Measurements from ENCODE around the gene NEURL1B.
A peak's percentile ranks its signal among the peaks of the same experiment; 100 is the strongest.
"Not testable (repeated sequence)": the region's sequence is repeated elsewhere in the genome, so short reads cannot be mapped to it uniquely, and the experiment has no call there.

Gene NEURL1B

DNA sequence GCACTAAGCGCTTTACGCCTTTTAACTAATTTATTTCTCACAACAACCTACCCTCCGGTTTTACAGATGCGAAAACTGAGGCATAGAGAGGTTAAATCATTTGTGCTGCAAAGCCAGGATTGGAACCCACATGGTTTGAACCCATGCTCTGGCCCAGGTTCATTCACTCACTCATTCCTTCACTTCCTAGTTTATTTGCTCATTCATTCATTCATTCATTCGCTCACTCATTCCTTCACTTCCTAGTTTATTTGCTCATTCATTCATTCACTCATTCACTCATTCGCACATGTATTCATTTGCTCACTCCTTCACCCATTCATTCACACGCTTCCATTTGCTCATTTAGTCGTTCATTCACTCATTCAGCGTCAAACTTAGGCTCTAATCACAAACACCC, 29.4 kb downstream of the NEURL1B start:
- Histone ChIP-seq H3K4me3 (ENCODE audit: low read depth, low read length) (no peak overlapping the region), H3K79me2 (no peaks in the 10 kb centered on the region), H3K9ac (no peak overlapping the region), H3K4me1 (no peaks in the 10 kb centered on the region), H3K4me2 (ENCODE audit: low read length) (no peak overlapping the region), H3K27ac (peak overlapping the region; percentile 19), H3K9me3 (ENCODE audit: control insufficient read depth, low read length) (no peaks in the 10 kb centered on the region), H3K36me3 (ENCODE audit: control insufficient read depth, insufficient read depth, low read length) (no peaks in the 10 kb centered on the region), H2AFZ (no peak overlapping the region), H3K27me3 (ENCODE audit: control insufficient read depth, insufficient read depth, low read length) (no peaks in the 10 kb centered on the region)
- TF ChIP-seq, protein P1, sequence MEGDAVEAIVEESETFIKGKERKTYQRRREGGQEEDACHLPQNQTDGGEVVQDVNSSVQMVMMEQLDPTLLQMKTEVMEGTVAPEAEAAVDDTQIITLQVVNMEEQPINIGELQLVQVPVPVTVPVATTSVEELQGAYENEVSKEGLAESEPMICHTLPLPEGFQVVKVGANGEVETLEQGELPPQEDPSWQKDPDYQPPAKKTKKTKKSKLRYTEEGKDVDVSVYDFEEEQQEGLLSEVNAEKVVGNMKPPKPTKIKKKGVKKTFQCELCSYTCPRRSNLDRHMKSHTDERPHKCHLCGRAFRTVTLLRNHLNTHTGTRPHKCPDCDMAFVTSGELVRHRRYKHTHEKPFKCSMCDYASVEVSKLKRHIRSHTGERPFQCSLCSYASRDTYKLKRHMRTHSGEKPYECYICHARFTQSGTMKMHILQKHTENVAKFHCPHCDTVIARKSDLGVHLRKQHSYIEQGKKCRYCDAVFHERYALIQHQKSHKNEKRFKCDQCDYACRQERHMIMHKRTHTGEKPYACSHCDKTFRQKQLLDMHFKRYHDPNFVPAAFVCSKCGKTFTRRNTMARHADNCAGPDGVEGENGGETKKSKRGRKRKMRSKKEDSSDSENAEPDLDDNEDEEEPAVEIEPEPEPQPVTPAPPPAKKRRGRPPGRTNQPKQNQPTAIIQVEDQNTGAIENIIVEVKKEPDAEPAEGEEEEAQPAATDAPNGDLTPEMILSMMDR (IDR thresholded peaks at IDR 0.05), result no peak

DNA sequence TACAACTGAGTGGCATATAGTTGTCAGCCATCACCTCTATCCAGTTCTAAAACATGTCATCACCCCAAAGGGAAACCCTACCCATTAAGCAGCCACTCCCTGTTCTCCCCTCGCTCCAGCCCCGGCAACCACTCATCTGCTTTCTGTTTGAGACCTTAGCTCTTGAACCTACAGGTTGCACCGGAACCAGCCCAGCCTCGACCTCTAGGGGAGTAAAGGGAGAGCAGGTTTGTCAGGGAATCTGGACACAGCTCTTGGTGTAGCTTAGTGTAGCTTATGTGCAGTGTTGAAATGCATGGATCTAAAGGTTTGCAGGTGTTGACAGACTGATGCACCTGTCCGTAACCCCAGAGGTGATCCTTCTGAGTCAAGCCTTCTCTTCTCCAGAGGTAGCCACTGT, 30.0 kb downstream of the NEURL1B start:
- Histone ChIP-seq H3K4me3 (ENCODE audit: low read depth, low read length) (no peak overlapping the region), H3K27me3 (ENCODE audit: control insufficient read depth, insufficient read depth, low read length) (no peaks in the 10 kb centered on the region), H3K4me2 (ENCODE audit: low read length) (no peak overlapping the region), H3K27ac (no peak overlapping the region), H3K4me1 (no peaks in the 10 kb centered on the region), H2AFZ (no peak overlapping the region), H3K9me3 (ENCODE audit: control insufficient read depth, low read length) (no peaks in the 10 kb centered on the region), H3K9ac (no peak overlapping the region), H3K36me3 (ENCODE audit: control insufficient read depth, insufficient read depth, low read length) (no peaks in the 10 kb centered on the region), H3K79me2 (no peaks in the 10 kb centered on the region)
- TF ChIP-seq, protein P1 (IDR thresholded peaks at IDR 0.05), result no peak

DNA sequence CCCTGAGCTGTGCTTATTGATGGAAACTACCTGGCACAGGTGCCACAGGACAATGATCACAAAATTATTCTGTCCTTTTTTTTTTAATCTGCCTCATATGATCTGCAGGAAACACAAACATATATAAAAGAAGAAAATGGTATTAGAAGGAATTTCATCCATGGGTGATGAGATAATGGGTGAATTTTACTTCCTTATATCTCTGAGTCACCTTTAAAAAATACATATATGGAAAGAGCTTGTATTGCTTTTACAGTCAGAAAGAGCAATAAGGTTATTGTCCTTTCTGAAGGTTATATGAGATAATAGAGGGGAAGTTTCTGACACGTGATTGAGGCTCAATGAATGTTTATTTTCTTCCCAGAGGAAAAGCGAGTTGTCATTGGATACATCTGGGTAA, 31.6 kb downstream of the NEURL1B start:
- H3K79me2 ChIP-seq, result no peaks in the 10 kb centered on the region
- H3K27ac ChIP-seq, result no peak overlapping the region
- H3K4me2 ChIP-seq (ENCODE audit: low read length), result no peak overlapping the region
- no peaks in the 10 kb centered on the region for H3K36me3 ChIP-seq (ENCODE audit: control insufficient read depth, insufficient read depth, low read length)
- no peak overlapping the region for H3K9ac ChIP-seq
- H3K9me3 ChIP-seq (ENCODE audit: control insufficient read depth, low read length), result no peaks in the 10 kb centered on the region
- H3K4me3 ChIP-seq (ENCODE audit: low read depth, low read length), result no peak overlapping the region
- peaks cover 4% of the 10 kb centered on the region for H3K4me1 ChIP-seq
- no peak overlapping the region for H2AFZ ChIP-seq
- H3K27me3 ChIP-seq (ENCODE audit: control insufficient read depth, insufficient read depth, low read length), result no peaks in the 10 kb centered on the region
- TF ChIP-seq, protein P1 (IDR thresholded peaks at IDR 0.05), result no peak

DNA sequence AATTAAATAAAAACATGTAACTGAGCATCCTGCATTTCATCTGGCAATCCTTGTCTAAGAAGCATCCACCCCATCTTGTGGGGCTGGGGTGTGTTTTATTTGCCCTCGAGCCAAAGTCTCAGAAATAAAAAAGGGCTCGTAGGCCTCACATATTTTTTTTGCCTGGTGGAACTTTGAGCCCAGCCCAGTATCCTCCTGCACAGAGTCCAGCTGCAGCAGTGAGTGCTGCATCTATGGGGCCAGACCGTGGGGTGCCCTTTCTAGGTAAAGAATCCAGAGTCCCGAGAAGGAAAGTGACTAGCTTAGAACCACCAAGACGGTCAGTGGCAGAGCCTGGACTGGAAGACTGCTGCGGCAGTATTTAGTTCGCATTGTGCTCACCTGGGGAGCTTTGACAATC, 33.1 kb downstream of the NEURL1B start:
- Histone ChIP-seq H2AFZ (no peak overlapping the region), H3K36me3 (ENCODE audit: control insufficient read depth, insufficient read depth, low read length) (no peaks in the 10 kb centered on the region), H3K27me3 (ENCODE audit: control insufficient read depth, insufficient read depth, low read length) (no peaks in the 10 kb centered on the region), H3K4me3 (ENCODE audit: low read depth, low read length) (no peak overlapping the region), H3K79me2 (peaks cover 3% of the 10 kb centered on the region), H3K9ac (no peak overlapping the region), H3K4me2 (ENCODE audit: low read length) (no peak overlapping the region), H3K9me3 (ENCODE audit: control insufficient read depth, low read length) (no peaks in the 10 kb centered on the region), H3K4me1 (peaks cover 4% of the 10 kb centered on the region), H3K27ac (no peak overlapping the region)
- TF ChIP-seq, protein P1 (IDR thresholded peaks at IDR 0.05), result no peak

DNA sequence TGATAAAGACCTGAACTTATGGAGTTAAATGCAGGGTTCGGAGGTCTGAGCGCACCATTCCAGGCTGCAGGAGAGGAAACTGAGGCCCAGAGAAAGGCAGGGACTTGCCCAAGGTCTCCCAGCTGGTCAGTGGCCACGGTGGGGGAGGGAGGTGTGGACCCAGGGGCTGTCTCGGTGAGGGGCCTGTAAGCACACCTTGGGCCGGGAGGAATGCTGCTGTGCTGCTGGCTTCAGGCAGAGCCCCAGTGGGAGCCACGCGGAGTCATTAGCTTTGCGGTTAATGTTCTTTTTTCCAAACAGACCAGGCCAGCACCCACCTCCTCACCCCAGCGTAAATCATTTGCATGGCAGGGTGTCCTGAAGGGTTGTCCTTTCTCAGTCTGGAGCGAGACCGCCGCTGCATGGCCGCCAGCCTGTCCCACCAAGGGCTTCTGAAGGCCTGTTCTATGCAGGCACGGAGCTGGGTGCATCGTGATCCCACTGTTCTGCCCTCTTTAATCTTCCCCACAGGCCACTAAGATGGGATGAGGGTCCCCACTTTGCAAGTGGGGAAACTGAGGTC, 35.9 kb downstream of the NEURL1B start:
- TF ChIP-seq, protein P1 (IDR thresholded peaks at IDR 0.05), result no peak
- H3K27me3 ChIP-seq (ENCODE audit: control insufficient read depth, insufficient read depth, low read length), result no peaks in the 10 kb centered on the region
- H3K27ac ChIP-seq, result no peak overlapping the region
- H3K9me3 ChIP-seq (ENCODE audit: control insufficient read depth, low read length), result no peaks in the 10 kb centered on the region
- H3K4me1 ChIP-seq, result peaks cover 7% of the 10 kb centered on the region
- H2AFZ ChIP-seq, result no peak overlapping the region
- H3K36me3 ChIP-seq (ENCODE audit: control insufficient read depth, insufficient read depth, low read length), result no peaks in the 10 kb centered on the region
- no peak overlapping the region for H3K4me2 ChIP-seq (ENCODE audit: low read length)
- H3K4me3 ChIP-seq (ENCODE audit: low read depth, low read length), result no peak overlapping the region
- H3K79me2 ChIP-seq, result peaks cover 3% of the 10 kb centered on the region
- H3K9ac ChIP-seq, result no peak overlapping the region

DNA sequence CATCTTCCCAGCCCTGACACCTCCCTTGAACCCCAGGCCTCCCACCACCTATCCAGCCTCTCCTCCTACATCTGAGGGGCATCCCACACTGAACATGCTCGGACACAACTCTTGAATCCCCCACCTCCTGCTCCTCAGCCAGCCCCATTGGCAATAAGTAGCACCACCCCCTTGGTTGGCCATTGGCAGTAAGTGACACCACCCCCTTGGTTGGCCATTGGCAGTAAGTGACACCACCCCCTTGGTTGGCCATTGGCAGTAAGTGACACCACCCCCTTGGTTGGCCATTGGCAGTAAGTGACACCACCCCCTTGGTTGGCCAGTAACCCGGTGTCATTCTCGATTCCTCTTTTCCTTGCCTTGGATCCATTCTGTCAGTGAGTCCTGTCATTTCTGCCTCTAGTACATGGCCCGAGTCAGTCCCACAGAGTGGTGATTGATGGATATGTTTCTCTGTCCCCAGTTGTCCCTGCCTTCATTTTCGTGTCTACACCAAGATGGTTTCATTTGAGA, 37.4 kb downstream of the NEURL1B start:
- H2AFZ ChIP-seq; H3K36me3 ChIP-seq (ENCODE audit: control insufficient read depth, insufficient read depth, low read length); H3K27ac ChIP-seq; H3K9ac ChIP-seq; H3K79me2 ChIP-seq; H3K4me1 ChIP-seq; H3K9me3 ChIP-seq (ENCODE audit: control insufficient read depth, low read length); H3K27me3 ChIP-seq (ENCODE audit: control insufficient read depth, insufficient read depth, low read length); H3K4me2 ChIP-seq (ENCODE audit: low read length); H3K4me3 ChIP-seq (ENCODE audit: low read depth, low read length): not testable (repeated sequence)
